AG04449 (cell line): ENCODE data around the gene SMCP.

Experiments used
- CTCF ChIA-PET: fragments of 350-600 bp; formaldehyde crosslinking; extraction: SDS; loops from one replicate; lab custom pipeline; 2021; ENCODE audit warnings: antibody characterized with exemption; lab: Yijun Ruan, JAX
- POLR2A ChIA-PET: fragments of 400-600, 350-600 bp; formaldehyde crosslinking; extraction: SDS; loops from one replicate; lab custom pipeline; 2020; ENCODE audit warnings: antibody characterized with exemption, inconsistent platforms; lab: Yijun Ruan, JAX
- DNase-seq: peaks from one replicate; pipeline ENCODE4 v3.0.0-alpha.2; 2010; ENCODE audit warnings: low read depth, low spot score
- H3K4me3 ChIP-seq: 2 replicates; pipeline ENCODE4 v1.5.1; 2011; ENCODE audit warnings: low read depth, mild to moderate bottlenecking, control low read depth, low read length
- CTCF ChIP-seq: IDR thresholded peaks from one replicate; pipeline ENCODE4 v1.5.1; 2011; ENCODE audit warnings: mild to moderate bottlenecking, moderate library complexity, low read length, control low read depth, inconsistent platforms; ENCODE audit not compliant: insufficient read depth; ENCODE audit errors: missing control alignments

The SMCP gene

GRCh38 chr1:152917794-152918193, 39.7 kb downstream of the SMCP start:
- CTCF ChIA-PET: interaction anchor here (1.1 to 21.3 kb wide), 2 partner anchors 9 to 47 kb away, joined by 3 to 203 read pairs; no protein-coding TSS in a partner anchor
- H3K4me3 ChIP-seq: no peak overlapping the region
- DNase-seq: no peak
- TF ChIP-seq CTCF: no peak
- POLR2A ChIA-PET: no interaction called here

GRCh38 chr1:152919071-152919470, 40.9 kb downstream of the SMCP start:
- POLR2A ChIA-PET: no interaction called here
- CTCF ChIA-PET: interaction anchor here (0.7 to 21.3 kb wide), 2 partner anchors 13 to 48 kb away, joined by 4 to 203 read pairs; no protein-coding TSS in a partner anchor
- H3K4me3 ChIP-seq: no peak overlapping the region
- no peak for TF ChIP-seq CTCF
- DNase-seq: no peak

GRCh38 chr1:152924191-152924590, 46.1 kb downstream of the SMCP start:
- no peak for DNase-seq
- H3K4me3 ChIP-seq: no peak overlapping the region
- TF ChIP-seq CTCF: no peak
- CTCF ChIA-PET: interaction anchor here (2.7 to 6.0 kb wide), 2 partner anchors 53 to 272 kb away, joined by 8 to 375 read pairs; no protein-coding TSS in a partner anchor
- POLR2A ChIA-PET: no interaction called here

- POLR2A ChIA-PET: no interaction called here
- peak; percentile 37 for DNase-seq
- H3K4me3 ChIP-seq: no peak overlapping the region
- peak; percentile 76 for TF ChIP-seq CTCF
- CTCF ChIA-PET: interaction anchor here (0.6 to 6.0 kb wide), 27 partner anchors 9 to 447 kb away, joined by 3 to 375 read pairs (median 6); partner anchors contain the start of genes IVL and SMCP
These were observed 48.0 kb downstream of the SMCP start for GRCh38 chr1:152926091-152926490.

GRCh38 chr1:152928671-152929070, 50.5 kb downstream of the SMCP start:
- no peak overlapping the region for H3K4me3 ChIP-seq
- DNase-seq: no peak
- no peak for TF ChIP-seq CTCF
- CTCF ChIA-PET: interaction anchor here (0.8 to 3.7 kb wide), 3 partner anchors 16 to 63 kb away, joined by 3 to 52 read pairs (median 5); no protein-coding TSS in a partner anchor
- POLR2A ChIA-PET: no interaction called here

- H3K4me3 ChIP-seq: no peak overlapping the region
- ChIA-PET POLR2A (no interaction called here), CTCF (interaction anchor here (4.8 kb wide), 1 partner anchor 62 kb away, joined by 29 read pairs; no protein-coding TSS in a partner anchor)
- TF ChIP-seq CTCF: no peak
- DNase-seq: no peak
These were observed 54.2 kb downstream of the SMCP start for GRCh38 chr1:152932170-152932811.
